ENCODE results near the gene TBR1.

GRCh38 chr2:161427664-161428587, 11.8 kb downstream of the TBR1 start:
- no peak for TF ChIP-seq CTCF (IDR thresholded peaks at IDR 0.05)
- no peak for TF ChIP-seq POLR2A (IDR thresholded peaks at IDR 0.05)
- no peak for TF ChIP-seq EP300 (IDR thresholded peaks at IDR 0.05)
